OCI-LY7 (cell line): ENCODE results near the gene CTBP2. TPM values are rescaled to one million over a fixed set of nuclear protein-coding genes. Genes with fewer than 3 reads are reported as not detected.

Experiments
- BruUV-seq: library from RNA; stranded (reverse); fragments of 400-500 nt; replicated peaks from 2 replicates; lab custom pipeline; 2021; lab: Mats Ljungman, UMichigan
- CTCF ChIA-PET: fragments of 300-600 bp; sonication (Branson Sonifier 250); formaldehyde crosslinking; loops from one replicate; lab custom pipeline; 2022; ENCODE audit warnings: antibody characterized with exemption; ENCODE audit not compliant: unreplicated experiment; lab: Charles Lee
- POLR2A ChIA-PET: fragments of 300-600 bp; sonication (Branson Sonifier 250); formaldehyde crosslinking; loops from one replicate; lab custom pipeline; 2022; ENCODE audit warnings: antibody characterized with exemption; lab: Charles Lee
- DNase-seq: peaks from one replicate; pipeline ENCODE4 v3.0.0-alpha.2; 2015; ENCODE audit warnings: low spot score
- H2AFZ ChIP-seq: fragments of 200-600 bp; sonication (generic), shearing (Covaris generic); 2 replicates; pipeline ENCODE4 v1.6.1; 2014; ENCODE audit warnings: mild to moderate bottlenecking, antibody characterized with exemption, low read length, moderate library complexity
- H3K27ac ChIP-seq: fragments of 200-600 bp; sonication (generic); 2 replicates; pipeline ENCODE4 v1.5.1; 2014; ENCODE audit warnings: mixed run types, low read depth, mild to moderate bottlenecking, moderate library complexity, low read length, inconsistent platforms; ENCODE audit not compliant: poor library complexity, severe bottlenecking
- H3K36me3 ChIP-seq: fragments of 200-600 bp; sonication (generic); 2 replicates; pipeline ENCODE4 v1.6.1; 2014; ENCODE audit warnings: mild to moderate bottlenecking, antibody characterized with exemption, low read length, moderate library complexity, mixed read lengths; ENCODE audit not compliant: insufficient read depth
- H3K4me1 ChIP-seq: fragments of 200-600 bp; sonication (generic); 2 replicates; pipeline ENCODE4 v1.5.1; 2014; ENCODE audit warnings: mild to moderate bottlenecking, low read length; ENCODE audit not compliant: insufficient read depth, poor library complexity, severe bottlenecking
- H3K4me2 ChIP-seq: fragments of 200-600 bp; sonication (generic); 2 replicates; pipeline ENCODE4 v1.6.1; 2014; ENCODE audit warnings: mild to moderate bottlenecking, low read length
- H3K4me3 ChIP-seq: fragments of 200-600 bp; sonication (generic); 2 replicates; pipeline ENCODE4 v1.5.1; 2014; ENCODE audit warnings: mild to moderate bottlenecking, low read depth, low read length; ENCODE audit not compliant: poor library complexity, severe bottlenecking
- H3K79me2 ChIP-seq: fragments of 200-600 bp; sonication (generic); 2 replicates; pipeline ENCODE4 v1.6.1; 2016; ENCODE audit warnings: low read depth, mild to moderate bottlenecking, low read length, moderate library complexity, mixed read lengths; ENCODE audit not compliant: insufficient read depth
- H3K9me2 ChIP-seq: fragments of 200-600 bp; sonication (generic); 2 replicates; pipeline ENCODE4 v1.6.1; 2016; ENCODE audit warnings: mild to moderate bottlenecking, low read length, mixed read lengths; ENCODE audit not compliant: insufficient read depth
- H3K9me3 ChIP-seq: fragments of 200-600 bp; sonication (generic); 2 replicates; pipeline ENCODE4 v1.6.1; 2014; ENCODE audit warnings: mild to moderate bottlenecking, mixed run types, low read length, mixed read lengths
- H4K20me1 ChIP-seq: fragments of 200-600 bp; sonication (generic); 2 replicates; pipeline ENCODE4 v1.6.1; 2014; ENCODE audit warnings: mild to moderate bottlenecking, antibody characterized with exemption, low read length, moderate library complexity, mixed read lengths; ENCODE audit not compliant: insufficient read depth
- CTCF ChIP-seq: fragments of 200-600 bp; sonication (generic); conservative IDR thresholded peaks from 2 replicates; pipeline ENCODE4 v1.5.1; 2014; ENCODE audit warnings: mild to moderate bottlenecking, antibody characterized with exemption, low read length, moderate library complexity, mixed read lengths
- EZH2phosphoT487 ChIP-seq: fragments of 200-600 bp; sonication (generic); IDR thresholded peaks from 2 replicates; pipeline ENCODE4 v1.6.1; 2018; ENCODE audit warnings: low read depth, borderline replicate concordance, mild to moderate bottlenecking, mixed run types, antibody characterized with exemption, low read length, moderate library complexity, mixed read lengths
- intact Hi-C: fragments of 100-400 bp; cut with micrococcal nuclease; formaldehyde crosslinking; loops from one replicate; pipeline ENCODE4 v1.10.0; 2022; ENCODE audit not compliant: unreplicated experiment
- total RNA-seq, 2 experiments: library from RNA; depleted of rRNA in 1 of 2; stranded (reverse); fragments of >200 nt in 1 of 2; shearing (Covaris generic) in 1 of 2; gene quantifications; 2 replicates each; pipeline ENCODE4 v1.2.3, GENCODE V29; 2014 to 2022

Gene CTBP2
- total RNA-seq, 2 experiments from 2014 or later, result not detected

- intact Hi-C loops, result no loop called here
- no peaks in the 10 kb centered on the region for H3K4me1 ChIP-seq
- H3K9me2 ChIP-seq, result no peaks in the 10 kb centered on the region
- no peak overlapping the region for H3K4me3 ChIP-seq
- DNase-seq, result no peak
- no peaks in the 10 kb centered on the region; the same call in 1 of the 2 replicates for H3K36me3 ChIP-seq
- no peaks in the 10 kb centered on the region for H3K79me2 ChIP-seq
- no peak overlapping the region for H2AFZ ChIP-seq
- no peaks in the 10 kb centered on the region for H3K9me3 ChIP-seq
- TF ChIP-seq CTCF (no peak), EZH2phosphoT487 (no peak)
- no peak overlapping the region for H3K4me2 ChIP-seq
- ChIA-PET POLR2A (interaction anchor here (0.6 kb wide), 1 partner anchor 14 kb away, joined by 9 read pairs; no protein-coding TSS in a partner anchor), CTCF (no interaction called here)
- no TSS peak for BruUV-seq
- H3K27ac ChIP-seq, result no peak overlapping the region
- H4K20me1 ChIP-seq, result no peaks in the 10 kb centered on the region
Measured at GRCh38 chr10:124996127-124996853, 164.1 kb downstream of the CTBP2 start.

- Histone ChIP-seq H3K4me3 (no peak overlapping the region), H3K9me3 (no peaks in the 10 kb centered on the region), H3K36me3 (peaks cover 2% of the 10 kb centered on the region), H3K79me2 (no peaks in the 10 kb centered on the region), H3K27ac (no peak overlapping the region), H3K4me1 (peaks cover under 1% of the 10 kb centered on the region), H3K9me2 (no peaks in the 10 kb centered on the region), H4K20me1 (no peaks in the 10 kb centered on the region), H3K4me2 (no peak overlapping the region), H2AFZ (no peak overlapping the region)
- no peak for DNase-seq
- intact Hi-C loops, result no loop called here
- TF ChIP-seq EZH2phosphoT487 (no peak), CTCF (no peak)
- POLR2A ChIA-PET, result no interaction called here
- CTCF ChIA-PET, result no interaction called here
- BruUV-seq, result no TSS peak
Measured at GRCh38 chr10:124995605-124996004, 164.8 kb downstream of the CTBP2 start.
